Activated CD4-positive, alpha-beta T cell treated with anti-CD3 and anti-CD28 coated beads, Interleukin-2, amount 10 ng/mL, durations not matched to agents 24 days and 14 days (primary cell): ENCODE results near the gene RELL2. TPM values are rescaled to one million over a fixed set of nuclear protein-coding genes. Genes with fewer than 3 reads are reported as not detected.
A peak's percentile ranks its signal among the peaks of the same experiment; 100 is the strongest.

Source experiments
- DNase-seq: peaks from one replicate; pipeline ENCODE4 v3.0.0; 2022
- H3K27ac Mint-ChIP-seq: one replicate; pipeline ENCODE4 v1.8.0; 2022; ENCODE audit warnings: mild to moderate bottlenecking, mixed read lengths
- H3K27me3 Mint-ChIP-seq: one replicate; pipeline ENCODE4 v1.8.0; 2022; ENCODE audit warnings: mixed read lengths
- H3K36me3 Mint-ChIP-seq: one replicate; pipeline ENCODE4 v1.8.0; 2022; ENCODE audit warnings: low read depth, mild to moderate bottlenecking, mixed read lengths
- H3K4me1 Mint-ChIP-seq: one replicate; pipeline ENCODE4 v1.8.0; 2021; ENCODE audit warnings: mixed read lengths
- H3K4me3 Mint-ChIP-seq: one replicate; pipeline ENCODE4 v1.8.0; 2022; ENCODE audit warnings: mild to moderate bottlenecking, moderate library complexity, mixed read lengths
- H3K9me3 Mint-ChIP-seq: one replicate; pipeline ENCODE4 v1.8.0; 2021; ENCODE audit warnings: mixed read lengths
- intact Hi-C: fragments of 100-400 bp; cut with micrococcal nuclease; formaldehyde crosslinking; loops from one replicate; pipeline ENCODE4 v1.15.1; 2023
- total RNA-seq: library from RNA; stranded (reverse); gene quantifications from 2 replicates; pipeline ENCODE4 v1.2.3, GENCODE V29; 2022

RELL2 gene
- total RNA-seq, 1 donor from 2014 or later: 24.1 TPM

DNA sequence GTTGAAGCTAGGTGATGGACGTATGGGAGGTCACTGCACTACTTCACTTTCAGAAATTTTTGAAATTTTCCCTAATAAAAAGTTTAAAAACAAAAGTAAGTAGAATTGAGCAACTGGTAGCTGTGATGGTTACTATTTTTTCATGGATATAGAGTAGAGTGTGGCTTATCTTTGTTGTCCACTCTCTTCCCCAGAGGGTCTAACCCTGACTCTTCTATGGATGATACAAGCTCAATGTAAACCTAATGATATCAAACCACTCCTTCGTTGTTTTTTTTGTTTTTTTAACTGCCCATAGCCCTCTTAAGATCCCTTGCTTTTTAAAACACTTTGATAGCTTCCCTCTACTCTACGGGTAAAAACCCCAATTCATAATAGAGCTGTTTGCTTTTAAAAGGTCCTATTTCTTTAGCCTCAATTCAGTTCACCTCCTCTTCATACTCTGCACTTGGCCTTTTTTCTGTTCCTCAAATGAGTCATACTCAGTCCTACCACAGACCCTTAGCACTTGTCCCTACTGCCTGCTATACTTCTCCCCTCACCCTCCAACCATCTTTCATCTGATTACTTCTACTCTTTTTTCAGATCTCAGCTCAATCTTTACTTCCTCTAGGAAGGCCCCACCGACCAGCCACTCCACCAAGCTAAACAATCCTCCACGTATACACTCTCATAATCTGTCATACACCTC is 2.8 kb upstream of the RELL2 start:
- peak overlapping the region; percentile 38 for H3K4me3 Mint-ChIP-seq
- H3K27me3 Mint-ChIP-seq: no peaks in the 10 kb centered on the region
- peak overlapping the region; percentile 57 for H3K27ac Mint-ChIP-seq
- intact Hi-C loops: loop anchor here (10.0 kb wide), 1 partner anchor 309 kb away; the partner anchor contains the start of gene TAF7
- peaks cover 30% of the 10 kb centered on the region for H3K36me3 Mint-ChIP-seq
- no peaks in the 10 kb centered on the region for H3K9me3 Mint-ChIP-seq
- no peak for DNase-seq
- peaks cover 33% of the 10 kb centered on the region for H3K4me1 Mint-ChIP-seq

DNA sequence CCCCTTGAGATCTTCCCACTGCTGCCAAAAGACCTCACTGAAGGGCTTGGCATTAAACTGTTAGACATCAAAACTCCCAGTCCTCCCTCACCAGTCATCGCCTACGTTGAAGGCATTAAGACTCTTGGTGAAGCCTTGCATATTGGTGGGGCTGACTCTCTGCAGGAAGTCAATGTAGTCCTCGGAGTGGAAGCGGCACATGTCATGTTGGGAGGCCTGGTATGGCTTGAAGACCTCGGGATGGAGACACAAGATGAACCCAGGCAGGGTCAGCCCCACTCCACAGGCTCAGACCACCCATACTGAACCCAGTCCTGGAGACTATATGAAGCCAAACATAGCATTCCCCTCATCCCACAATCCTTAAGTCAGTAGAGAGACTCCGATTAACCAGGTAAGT is 2.1 kb upstream of the RELL2 start:
- no peak for DNase-seq
- intact Hi-C loops: loop anchor here (10.0 kb wide), 1 partner anchor 310 kb away; the partner anchor contains the start of gene TAF7
- Mint-ChIP-seq H3K27ac (no peak overlapping the region), H3K27me3 (no peaks in the 10 kb centered on the region), H3K4me3 (peak overlapping the region; percentile 96), H3K36me3 (peaks cover 27% of the 10 kb centered on the region), H3K9me3 (no peaks in the 10 kb centered on the region), H3K4me1 (peaks cover 35% of the 10 kb centered on the region)

DNA sequence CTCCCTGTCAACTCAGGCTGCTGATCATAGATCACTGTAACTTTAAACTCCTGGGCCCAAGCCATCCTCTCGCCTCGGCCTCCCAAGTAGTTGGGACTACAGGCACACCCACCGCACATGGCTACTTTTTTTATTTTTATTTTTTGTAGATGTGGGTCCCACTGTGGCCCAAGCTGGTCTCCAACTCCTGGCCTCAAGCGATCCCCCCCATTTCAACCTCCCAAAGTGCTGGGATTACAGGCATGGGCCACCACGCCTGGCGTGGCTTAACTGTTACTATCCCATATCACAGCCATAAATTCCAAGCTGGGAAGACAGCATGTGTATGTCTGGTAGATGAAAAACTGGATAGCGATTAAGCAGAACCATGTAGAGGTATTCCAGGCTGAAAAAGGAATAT is 1.2 kb upstream of the RELL2 start:
- peaks cover 22% of the 10 kb centered on the region for H3K36me3 Mint-ChIP-seq
- H3K4me3 Mint-ChIP-seq: peak overlapping the region; percentile 96
- intact Hi-C loops: loop anchor here (1.0 to 10.0 kb wide), 5 partner anchors 12 to 311 kb away; partner anchors contain the start of genes FCHSD1 and TAF7
- H3K27me3 Mint-ChIP-seq: no peaks in the 10 kb centered on the region
- peaks cover 35% of the 10 kb centered on the region for H3K4me1 Mint-ChIP-seq
- H3K9me3 Mint-ChIP-seq: no peaks in the 10 kb centered on the region
- peak overlapping the region; percentile 76 for H3K27ac Mint-ChIP-seq
- DNase-seq: no peak

DNA sequence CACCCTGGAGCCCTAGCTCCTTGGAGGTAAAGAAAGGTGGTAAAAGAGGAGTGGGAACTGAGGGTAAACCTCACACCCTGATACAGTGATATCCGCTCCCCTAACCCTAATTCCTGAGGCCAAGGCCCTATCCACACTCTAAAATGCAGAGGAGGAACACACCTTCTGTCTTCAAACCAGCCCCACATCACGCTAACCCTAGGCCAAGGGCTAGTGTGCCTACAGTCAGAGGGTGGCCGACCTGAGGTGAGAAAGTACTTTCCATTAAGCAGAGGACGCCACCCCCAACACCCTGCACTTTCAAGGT is 738 bp upstream of the RELL2 start:
- intact Hi-C loops: loop anchor here (1.0 to 10.0 kb wide), 5 partner anchors 13 to 311 kb away; partner anchors contain the start of genes FCHSD1 and TAF7
- Mint-ChIP-seq H3K36me3 (peaks cover 27% of the 10 kb centered on the region), H3K27me3 (no peaks in the 10 kb centered on the region), H3K27ac (peak overlapping the region; percentile 76), H3K4me3 (peak overlapping the region; percentile 96), H3K4me1 (peaks cover 37% of the 10 kb centered on the region), H3K9me3 (no peaks in the 10 kb centered on the region)
- DNase-seq: no peak

DNA sequence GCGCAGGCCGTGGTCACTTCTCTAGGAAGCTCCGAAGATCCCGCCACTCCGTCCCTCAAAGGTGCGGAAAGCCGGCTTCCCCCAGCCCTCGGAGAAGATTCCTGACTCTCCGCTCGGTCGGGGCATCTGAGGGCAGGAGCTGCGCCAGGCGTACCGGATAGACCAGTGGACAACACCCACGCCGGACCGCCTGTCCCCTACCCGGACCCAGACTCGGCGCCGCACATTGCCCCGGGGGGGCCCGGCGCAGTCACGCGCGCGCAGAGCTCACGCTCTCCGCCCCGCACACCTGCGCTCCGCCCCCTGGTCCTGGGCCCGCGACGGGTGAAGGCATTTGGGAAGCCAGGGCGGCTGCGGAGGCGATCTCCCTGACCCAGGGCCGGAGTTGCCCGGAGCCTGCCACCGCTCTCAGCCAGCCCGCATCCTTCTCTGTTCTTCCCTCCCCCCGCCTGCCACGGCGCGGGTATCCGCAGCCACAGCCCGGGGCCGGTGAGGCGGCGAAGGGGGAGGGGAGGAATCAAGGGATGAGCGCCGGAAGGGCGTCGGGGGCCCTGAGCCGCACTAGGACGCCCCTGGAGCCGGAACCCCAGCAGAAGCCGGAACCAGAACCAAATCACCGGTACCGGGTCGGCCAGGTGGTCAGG is 448 bp downstream of the RELL2 start:
- Mint-ChIP-seq H3K9me3 (no peaks in the 10 kb centered on the region), H3K4me1 (peaks cover 48% of the 10 kb centered on the region), H3K27ac (peak overlapping the region; percentile 92), H3K27me3 (no peaks in the 10 kb centered on the region), H3K36me3 (peaks cover 35% of the 10 kb centered on the region), H3K4me3 (peak overlapping the region; percentile 96)
- peak; percentile 89 for DNase-seq
- intact Hi-C loops: loop anchor here (10.0 kb wide), 1 partner anchor 312 kb away; the partner anchor contains the start of gene TAF7

DNA sequence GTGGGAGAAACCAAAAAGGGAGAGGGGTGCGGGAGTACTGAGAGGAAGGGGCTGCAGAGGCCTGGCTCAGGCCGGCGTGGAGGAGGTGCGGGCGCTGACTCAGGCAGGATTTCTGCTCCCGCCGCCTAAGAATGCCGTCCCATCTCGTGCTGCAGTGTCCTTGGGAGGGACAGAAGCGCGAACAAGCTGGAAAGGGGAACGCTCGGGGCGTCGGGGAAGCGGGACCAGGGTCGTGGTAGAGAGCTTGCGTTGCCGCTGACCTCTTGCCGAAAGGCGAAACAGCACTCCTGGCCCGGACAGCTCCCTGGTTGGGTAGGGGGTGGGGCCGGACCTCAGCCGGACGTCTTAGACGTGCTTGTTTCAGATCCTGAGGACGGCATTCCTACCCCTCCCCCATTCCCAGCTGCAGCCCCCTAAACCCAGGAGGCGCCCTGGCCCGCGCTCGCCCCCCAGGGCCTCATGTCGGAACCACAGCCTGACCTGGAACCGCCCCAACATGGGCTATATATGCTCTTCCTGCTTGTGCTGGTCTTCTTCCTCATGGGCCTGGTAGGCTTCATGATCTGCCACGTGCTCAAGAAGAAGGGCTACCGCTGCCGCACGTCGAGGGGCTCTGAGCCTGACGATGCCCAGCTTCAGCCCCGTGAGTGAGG is 1.1 kb downstream of the RELL2 start:
- Mint-ChIP-seq H3K4me1 (peaks cover 44% of the 10 kb centered on the region), H3K4me3 (peak overlapping the region; percentile 96), H3K9me3 (no peaks in the 10 kb centered on the region), H3K27me3 (no peaks in the 10 kb centered on the region), H3K36me3 (peaks cover 38% of the 10 kb centered on the region), H3K27ac (peak overlapping the region; percentile 92)
- intact Hi-C loops: loop anchor here (10.0 kb wide), 1 partner anchor 313 kb away; the partner anchor contains the start of gene TAF7
- DNase-seq: peak; percentile 87

DNA sequence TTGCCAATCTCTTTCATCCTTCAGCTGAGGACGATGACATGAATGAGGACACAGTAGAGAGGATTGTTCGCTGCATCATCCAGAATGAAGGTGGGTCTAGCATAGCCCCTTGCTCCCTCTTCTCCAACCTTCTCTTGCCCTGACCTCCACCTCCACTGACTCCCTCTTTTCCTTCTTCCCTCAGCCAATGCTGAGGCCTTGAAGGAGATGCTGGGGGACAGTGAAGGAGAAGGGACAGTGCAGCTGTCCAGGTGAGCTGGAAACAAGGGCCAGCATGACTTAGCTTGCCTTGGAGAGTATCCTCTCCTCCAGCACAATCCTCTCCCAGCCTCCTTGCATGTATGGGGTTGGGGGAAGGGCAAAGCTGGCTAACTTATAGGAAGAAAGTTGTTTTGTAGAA is 2.0 kb downstream of the RELL2 start:
- Mint-ChIP-seq H3K4me1 (peaks cover 42% of the 10 kb centered on the region), H3K27ac (peak overlapping the region; percentile 92), H3K36me3 (peaks cover 39% of the 10 kb centered on the region), H3K4me3 (peak overlapping the region; percentile 96), H3K27me3 (no peaks in the 10 kb centered on the region), H3K9me3 (no peaks in the 10 kb centered on the region)
- intact Hi-C loops: loop anchor here (10.0 kb wide), 1 partner anchor 314 kb away; the partner anchor contains the start of gene TAF7
- DNase-seq: no peak

DNA sequence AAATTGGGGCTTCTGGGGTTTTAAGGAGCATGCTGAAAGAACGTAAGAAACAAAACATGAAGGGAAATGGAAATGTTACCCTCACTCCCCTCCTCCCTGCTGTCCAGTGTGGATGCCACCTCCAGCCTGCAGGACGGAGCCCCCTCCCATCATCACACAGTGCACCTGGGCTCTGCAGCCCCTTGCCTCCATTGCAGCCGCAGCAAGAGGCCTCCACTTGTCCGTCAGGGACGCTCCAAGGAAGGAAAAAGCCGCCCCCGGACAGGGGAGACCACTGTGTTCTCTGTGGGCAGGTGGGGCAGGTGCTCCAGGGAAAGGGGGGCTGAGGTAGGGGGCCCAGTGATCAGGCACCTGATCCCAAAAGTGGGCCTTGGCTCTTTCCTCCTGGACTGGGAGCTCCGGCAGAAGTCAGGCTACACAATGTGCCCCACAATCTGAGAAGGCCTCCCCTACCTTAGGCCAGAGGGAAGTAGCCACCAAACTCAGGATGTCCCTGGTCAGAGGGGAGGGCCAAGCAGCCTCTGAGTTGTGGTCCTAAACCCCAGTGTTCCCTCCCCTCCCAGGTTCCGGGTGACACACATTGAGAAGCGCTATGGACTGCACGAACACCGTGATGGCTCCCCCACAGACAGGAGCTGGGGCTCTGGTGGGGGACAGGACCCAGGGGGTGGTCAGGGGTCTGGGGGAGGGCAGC is 2.7 kb downstream of the RELL2 start:
- intact Hi-C loops: loop anchor here (10.0 kb wide), 1 partner anchor 315 kb away; the partner anchor contains the start of gene TAF7
- no peak for DNase-seq
- peak overlapping the region; percentile 92 for H3K27ac Mint-ChIP-seq
- H3K27me3 Mint-ChIP-seq: no peaks in the 10 kb centered on the region
- peaks cover 37% of the 10 kb centered on the region for H3K36me3 Mint-ChIP-seq
- H3K4me1 Mint-ChIP-seq: peaks cover 38% of the 10 kb centered on the region
- no peaks in the 10 kb centered on the region for H3K9me3 Mint-ChIP-seq
- no peak overlapping the region for H3K4me3 Mint-ChIP-seq

DNA sequence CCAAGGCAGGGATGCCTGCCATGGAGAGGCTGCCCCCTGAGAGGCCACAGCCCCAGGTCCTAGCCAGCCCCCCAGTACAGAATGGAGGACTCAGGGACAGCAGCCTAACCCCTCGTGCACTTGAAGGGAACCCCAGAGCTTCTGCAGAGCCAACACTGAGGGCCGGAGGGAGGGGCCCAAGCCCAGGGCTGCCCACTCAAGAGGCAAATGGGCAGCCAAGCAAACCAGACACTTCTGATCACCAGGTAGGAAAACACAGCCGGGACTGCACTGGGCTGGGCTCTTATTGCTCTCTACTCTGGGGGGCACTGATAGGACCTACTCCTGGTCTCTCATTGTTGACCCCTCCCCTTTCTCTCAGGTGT is 3.2 kb downstream of the RELL2 start:
- no peaks in the 10 kb centered on the region for H3K27me3 Mint-ChIP-seq
- peaks cover 39% of the 10 kb centered on the region for H3K36me3 Mint-ChIP-seq
- H3K4me3 Mint-ChIP-seq: no peak overlapping the region
- no peak overlapping the region for H3K27ac Mint-ChIP-seq
- intact Hi-C loops: no loop called here
- H3K4me1 Mint-ChIP-seq: peaks cover 35% of the 10 kb centered on the region
- DNase-seq: no peak
- H3K9me3 Mint-ChIP-seq: no peaks in the 10 kb centered on the region

DNA sequence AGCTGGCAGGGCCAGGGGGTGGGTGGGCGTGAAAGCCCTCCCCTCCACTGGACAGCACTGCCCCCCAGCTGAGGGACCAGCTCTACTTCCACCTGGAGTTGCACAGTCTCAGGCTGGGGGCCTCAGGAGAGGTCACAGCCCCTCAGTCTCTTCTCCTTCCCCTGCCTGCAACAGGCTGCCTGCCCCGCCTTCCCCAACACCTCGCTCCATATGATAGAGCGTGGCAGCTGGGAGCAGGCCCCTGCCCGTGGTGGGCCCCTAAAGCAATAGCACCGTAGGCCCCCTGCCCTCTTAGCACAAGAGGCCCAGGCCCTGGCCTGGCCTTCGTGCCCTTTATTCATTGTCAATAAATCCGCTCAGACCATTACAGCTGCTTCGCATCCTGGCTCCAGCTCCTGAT is 3.9 kb downstream of the RELL2 start:
- H3K27ac Mint-ChIP-seq: no peak overlapping the region
- no peak overlapping the region for H3K4me3 Mint-ChIP-seq
- intact Hi-C loops: no loop called here
- H3K4me1 Mint-ChIP-seq: peaks cover 30% of the 10 kb centered on the region
- peaks cover 36% of the 10 kb centered on the region for H3K36me3 Mint-ChIP-seq
- H3K9me3 Mint-ChIP-seq: no peaks in the 10 kb centered on the region
- no peak for DNase-seq
- H3K27me3 Mint-ChIP-seq: no peaks in the 10 kb centered on the region

DNA sequence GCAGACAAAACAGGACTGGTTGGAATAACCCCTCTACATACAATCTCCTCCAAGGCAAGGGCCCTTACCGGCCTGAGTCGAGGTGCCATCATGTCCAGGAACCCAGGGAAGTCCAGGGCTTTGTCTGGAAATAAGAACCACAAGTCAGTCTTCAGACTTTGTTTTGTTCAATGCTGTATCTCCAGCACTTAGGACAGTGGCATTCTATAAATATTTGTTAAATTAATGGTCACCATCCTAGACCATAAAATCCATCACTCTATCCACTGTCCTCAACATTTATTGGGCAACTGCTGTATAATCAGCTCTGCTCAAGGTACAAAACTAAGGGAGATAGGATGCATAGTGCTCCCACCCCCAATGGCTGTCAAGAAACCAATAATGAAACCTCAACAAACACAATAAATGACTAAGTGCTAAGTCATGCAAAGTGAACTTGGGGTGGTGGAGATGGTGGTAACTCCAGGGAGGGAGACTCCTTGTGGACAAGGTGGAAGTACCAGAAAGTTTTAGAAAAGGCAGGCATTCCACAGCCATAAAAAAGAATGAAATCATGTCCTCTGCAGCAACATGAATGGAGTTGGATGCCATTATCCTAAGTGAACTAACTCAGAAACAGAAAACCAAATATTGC is 5.0 kb downstream of the RELL2 start:
- H3K36me3 Mint-ChIP-seq: peaks cover 39% of the 10 kb centered on the region
- no peaks in the 10 kb centered on the region for H3K27me3 Mint-ChIP-seq
- H3K27ac Mint-ChIP-seq: peak overlapping the region; percentile 62
- intact Hi-C loops: loop anchor here (1.0 kb wide), 1 partner anchor 49 kb away; no protein-coding TSS in a partner anchor
- no peak overlapping the region for H3K4me3 Mint-ChIP-seq
- peaks cover 26% of the 10 kb centered on the region for H3K4me1 Mint-ChIP-seq
- no peak for DNase-seq
- no peaks in the 10 kb centered on the region for H3K9me3 Mint-ChIP-seq

DNA sequence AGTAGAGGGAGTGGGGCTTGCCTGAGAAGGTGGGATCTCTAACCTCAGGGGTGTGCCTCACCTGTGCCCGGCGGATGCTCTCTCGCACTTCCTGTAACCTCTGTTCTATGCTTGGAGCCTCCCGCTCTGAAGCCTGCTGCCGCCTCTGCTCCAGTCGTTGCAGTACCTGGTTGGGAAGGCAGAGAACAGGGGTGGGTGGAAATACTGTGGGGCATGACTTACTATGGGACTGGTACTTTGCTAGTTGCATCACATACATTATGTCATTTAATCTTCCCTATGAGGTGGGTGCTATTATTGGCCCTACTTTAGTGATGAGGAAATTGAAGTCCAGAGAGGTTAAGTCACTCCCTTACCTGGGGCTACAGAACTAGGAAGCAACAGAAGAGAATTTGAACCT is 9.2 kb downstream of the RELL2 start:
- H3K9me3 Mint-ChIP-seq: no peaks in the 10 kb centered on the region

DNA sequence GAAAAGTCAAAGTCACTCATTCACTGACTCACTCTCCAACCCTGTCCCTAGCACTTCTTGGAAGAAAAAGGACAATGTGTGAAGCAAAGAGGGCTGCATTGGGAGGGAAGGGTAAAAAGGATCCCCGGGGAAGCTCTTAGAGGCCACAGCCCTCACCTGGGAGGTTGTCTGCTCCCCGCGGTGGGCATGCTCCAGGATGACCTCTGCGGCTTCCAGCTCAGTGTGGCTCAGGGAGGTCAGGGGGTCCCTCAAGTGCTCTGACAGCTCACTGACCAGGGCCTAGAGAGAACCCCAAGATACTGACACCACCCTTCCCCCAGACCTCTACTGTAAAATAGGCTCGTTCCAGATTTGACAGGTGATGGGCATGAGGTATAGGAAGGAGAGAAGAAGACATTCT is 10.4 kb downstream of the RELL2 start:
- DNase-seq: no peak
- no peak overlapping the region for H3K4me3 Mint-ChIP-seq
- no peak overlapping the region for H3K27ac Mint-ChIP-seq
- no peaks in the 10 kb centered on the region for H3K9me3 Mint-ChIP-seq
- H3K36me3 Mint-ChIP-seq: peaks cover 25% of the 10 kb centered on the region
- intact Hi-C loops: no loop called here
- peaks cover 28% of the 10 kb centered on the region for H3K4me1 Mint-ChIP-seq
- H3K27me3 Mint-ChIP-seq: no peaks in the 10 kb centered on the region

More for the DNA sequence above, 9.2 kb downstream of the RELL2 start:
- intact Hi-C loops: no loop called here
- Mint-ChIP-seq H3K27me3 (no peaks in the 10 kb centered on the region), H3K36me3 (peaks cover 36% of the 10 kb centered on the region), H3K27ac (no peak overlapping the region), H3K4me1 (peaks cover 30% of the 10 kb centered on the region), H3K4me3 (no peak overlapping the region)
- no peak for DNase-seq
